CD4-positive, alpha-beta memory T cell (primary cell): ENCODE results near the gene CTNND1. TPM values are rescaled to one million over a fixed set of nuclear protein-coding genes. Genes with fewer than 3 reads are reported as not detected.
A peak's percentile ranks its signal among the peaks of the same experiment; 100 is the strongest.

Experiments used
- CTCF ChIA-PET: fragments of 350-600 bp; sonication (Branson Sonifier 250); formaldehyde crosslinking; loops from one replicate; lab custom pipeline; 2021; ENCODE audit warnings: inconsistent platforms; ENCODE audit not compliant: partially characterized antibody; lab: Charles Lee
- POLR2A ChIA-PET: fragments of 350-600 bp; sonication (Branson Sonifier 250); formaldehyde crosslinking; loops from one replicate; lab custom pipeline; 2021; ENCODE audit not compliant: partially characterized antibody; lab: Charles Lee
- DNase-seq, 5 donors: peaks; one replicate each; pipeline versions ENCODE4 v3.0.0 to v3.0.0-alpha.2; 2020 to 2022; ENCODE audit warnings: mixed read lengths in 1 of 5
- H3K27ac ChIP-seq: one replicate; pipeline ENCODE4 v1.7.0; 2013; ENCODE audit warnings: low read depth, low read length
- H3K27me3 ChIP-seq: 2 replicates; pipeline ENCODE4 v1.7.0; 2013; ENCODE audit warnings: mild to moderate bottlenecking, low read length, moderate library complexity; ENCODE audit not compliant: insufficient read depth
- H3K36me3 ChIP-seq: 2 replicates; pipeline ENCODE4 v1.7.0; 2013; ENCODE audit warnings: mild to moderate bottlenecking, low read length, moderate library complexity; ENCODE audit not compliant: insufficient read depth
- H3K4me1 ChIP-seq: 2 replicates; pipeline ENCODE4 v1.7.0; 2013; ENCODE audit warnings: mild to moderate bottlenecking, low read length, moderate library complexity; ENCODE audit not compliant: insufficient read depth
- H3K4me3 ChIP-seq, 2 donors: one replicate each; pipeline ENCODE4 v1.7.0; 2013; ENCODE audit warnings: low read length in 2 of 2, mild to moderate bottlenecking in 1 of 2
- H3K9me3 ChIP-seq, 2 donors: one replicate each; pipeline ENCODE4 v1.7.0; 2013; ENCODE audit warnings: low read length in 2 of 2, control low read depth in 1 of 2; ENCODE audit not compliant: control insufficient read depth in 1 of 2
- H3K27ac Mint-ChIP-seq, 7 donors: one replicate each; pipeline ENCODE4 v1.8.0; 2020 to 2021; ENCODE audit warnings: mixed read lengths in 7 of 7, mild to moderate bottlenecking in 6 of 7, inconsistent platforms in 3 of 7, moderate library complexity in 3 of 7
- H3K27me3 Mint-ChIP-seq, 2 donors: one replicate each; pipeline ENCODE4 v1.8.0; 2020 to 2021; ENCODE audit warnings: mixed read lengths in 2 of 2
- H3K36me3 Mint-ChIP-seq, 2 donors: one replicate each; pipeline ENCODE4 v1.8.0; 2020 to 2021; ENCODE audit warnings: mixed read lengths in 2 of 2, inconsistent platforms in 1 of 2, mild to moderate bottlenecking in 1 of 2
- H3K4me1 Mint-ChIP-seq, 4 donors: one replicate each; pipeline ENCODE4 v1.8.0; 2020 to 2021; ENCODE audit warnings: mixed read lengths in 4 of 4, mild to moderate bottlenecking in 1 of 4
- H3K4me3 Mint-ChIP-seq, 8 donors: one replicate each; pipeline ENCODE4 v1.8.0; 2020 to 2021; ENCODE audit warnings: mixed read lengths in 8 of 8, mild to moderate bottlenecking in 7 of 8, moderate library complexity in 6 of 8, inconsistent platforms in 3 of 8
- H3K9me3 Mint-ChIP-seq, 8 donors: one replicate each; pipeline ENCODE4 v1.8.0; 2020 to 2021; ENCODE audit warnings: mixed read lengths in 8 of 8, mild to moderate bottlenecking in 5 of 8, inconsistent platforms in 3 of 8, moderate library complexity in 1 of 8
- intact Hi-C: fragments of 100-400 bp; cut with micrococcal nuclease; formaldehyde crosslinking; loops from one replicate; pipeline ENCODE4 v1.15.1; 2023
- polyA plus RNA-seq, 2 donors: library from polyadenylated mRNA; unstranded; fragments of 300-500 nt; fragmentation: Illumina TruSeq; gene quantifications; one replicate each; pipeline ENCODE4 v1.2.3, GENCODE V29; 2021
- total RNA-seq, 2 experiments: library from RNA; stranded (reverse); gene quantifications; one replicate each; pipeline ENCODE4 v1.2.3, GENCODE V29; 2021

The CTNND1 gene
- total and polyA plus RNA-seq, 4 experiments from 2014 or later, result 0.91 to 11.1 (median 5.9) TPM

GRCh38 chr11:57805780-57806179, 44.2 kb downstream of the CTNND1 start:
- Histone ChIP-seq H3K4me3 (no peak overlapping the region), H3K27ac (no peak overlapping the region), H3K9me3 (no peaks in the 10 kb centered on the region), H3K27me3 (no peaks in the 10 kb centered on the region), H3K36me3 (peaks cover 12% of the 10 kb centered on the region), H3K4me1 (peaks cover 8% of the 10 kb centered on the region)
- Mint-ChIP-seq H3K4me3 (no peak overlapping the region), H3K27ac (peak overlapping the region in 1 of 7 donors; percentile 26), H3K9me3 (no peaks in the 10 kb centered on the region), H3K4me1 (peaks cover 5 to 11% (median 7%) of the 10 kb centered on the region in 4 donors), H3K36me3 (peaks cover 37 to 45% of the 10 kb centered on the region in 2 donors), H3K27me3 (no peaks in the 10 kb centered on the region)
- ChIA-PET CTCF (interaction anchor here (1.0 to 1.1 kb wide), 2 partner anchors 54 to 313 kb away, joined by 3 read pairs; partner anchors contain the start of gene BTBD18), POLR2A (no interaction called here)
- DNase-seq, result no peak
- intact Hi-C loops, result no loop called here

- Histone ChIP-seq H3K4me3 (no peak overlapping the region), H3K36me3 (peaks cover 12% of the 10 kb centered on the region), H3K9me3 (no peaks in the 10 kb centered on the region), H3K27me3 (no peaks in the 10 kb centered on the region), H3K4me1 (no peaks in the 10 kb centered on the region), H3K27ac (no peak overlapping the region)
- Mint-ChIP-seq H3K36me3 (peaks cover 40 to 50% of the 10 kb centered on the region in 2 donors), H3K27me3 (no peaks in the 10 kb centered on the region), H3K27ac (no peak overlapping the region), H3K9me3 (no peaks in the 10 kb centered on the region), H3K4me3 (no peak overlapping the region), H3K4me1 (no peaks in the 10 kb centered on the region)
- intact Hi-C loops, result no loop called here
- CTCF ChIA-PET, result interaction anchor here (0.6 kb wide), 1 partner anchor 125 kb away, joined by 5 read pairs; no protein-coding TSS in a partner anchor
- no peak for DNase-seq
- POLR2A ChIA-PET, result no interaction called here
Measured at GRCh38 chr11:57812634-57813033, 51.0 kb downstream of the CTNND1 start.

- no peak overlapping the region for H3K27ac Mint-ChIP-seq
- H3K9me3 Mint-ChIP-seq, result no peaks in the 10 kb centered on the region
- peaks cover 5% of the 10 kb centered on the region for H3K36me3 ChIP-seq
- H3K4me3 ChIP-seq, result no peak overlapping the region
- no peak overlapping the region for H3K27ac ChIP-seq
- H3K9me3 ChIP-seq, result no peaks in the 10 kb centered on the region
- H3K27me3 Mint-ChIP-seq, result no peaks in the 10 kb centered on the region
- no peaks in the 10 kb centered on the region for H3K27me3 ChIP-seq
- no peak overlapping the region for H3K4me3 Mint-ChIP-seq
- CTCF ChIA-PET, result interaction anchor here (1.5 kb wide), 1 partner anchor 20 kb away, joined by 3 read pairs; no protein-coding TSS in a partner anchor
- POLR2A ChIA-PET, result no interaction called here
- intact Hi-C loops, result no loop called here
- no peak for DNase-seq
- no peaks in the 10 kb centered on the region for H3K4me1 ChIP-seq
- no peaks in the 10 kb centered on the region for H3K4me1 Mint-ChIP-seq
- peaks cover 36 to 38% of the 10 kb centered on the region in 2 donors for H3K36me3 Mint-ChIP-seq
Measured at GRCh38 chr11:57815476-57815875, 53.9 kb downstream of the CTNND1 start.

- Histone ChIP-seq H3K36me3 (peaks cover 5% of the 10 kb centered on the region), H3K4me1 (no peaks in the 10 kb centered on the region), H3K9me3 (no peaks in the 10 kb centered on the region), H3K4me3 (no peak overlapping the region), H3K27ac (no peak overlapping the region), H3K27me3 (no peaks in the 10 kb centered on the region)
- intact Hi-C loops, result no loop called here
- Mint-ChIP-seq H3K9me3 (no peaks in the 10 kb centered on the region), H3K4me3 (no peak overlapping the region), H3K36me3 (peaks cover 36 to 38% of the 10 kb centered on the region in 2 donors), H3K4me1 (no peaks in the 10 kb centered on the region), H3K27me3 (no peaks in the 10 kb centered on the region), H3K27ac (no peak overlapping the region)
- POLR2A ChIA-PET, result no interaction called here
- CTCF ChIA-PET, result interaction anchor here (1.5 kb wide), 1 partner anchor 20 kb away, joined by 3 read pairs; no protein-coding TSS in a partner anchor
- no peak for DNase-seq
Measured at GRCh38 chr11:57815877-57816276, 54.3 kb downstream of the CTNND1 start.

- no peak overlapping the region for H3K27ac Mint-ChIP-seq
Measured at GRCh38 chr11:57818812-57819211, 57.2 kb downstream of the CTNND1 start.

GRCh38 chr11:57819252-57819979, 57.8 kb downstream of the CTNND1 start:
- Histone ChIP-seq H3K27me3 (no peaks in the 10 kb centered on the region), H3K4me3 (no peak overlapping the region), H3K27ac (no peak overlapping the region), H3K36me3 (peaks cover 5% of the 10 kb centered on the region), H3K4me1 (no peaks in the 10 kb centered on the region), H3K9me3 (no peaks in the 10 kb centered on the region)
- Mint-ChIP-seq H3K4me3 (no peak overlapping the region), H3K4me1 (no peaks in the 10 kb centered on the region), H3K27me3 (peaks cover 0 to 3% of the 10 kb centered on the region in 2 donors), H3K27ac (no peak overlapping the region), H3K9me3 (no peaks in the 10 kb centered on the region), H3K36me3 (peaks cover 24 to 25% of the 10 kb centered on the region in 2 donors)
- intact Hi-C loops, result no loop called here
- POLR2A ChIA-PET, result no interaction called here
- CTCF ChIA-PET, result interaction anchor here (1.0 kb wide), 1 partner anchor 246 kb away, joined by 3 read pairs; no protein-coding TSS in a partner anchor
- no peak for DNase-seq

More at GRCh38 chr11:57818812-57819211, 57.2 kb downstream of the CTNND1 start:
- Histone ChIP-seq H3K36me3 (peaks cover 5% of the 10 kb centered on the region), H3K9me3 (no peaks in the 10 kb centered on the region), H3K4me1 (no peaks in the 10 kb centered on the region), H3K4me3 (no peak overlapping the region), H3K27me3 (no peaks in the 10 kb centered on the region), H3K27ac (no peak overlapping the region)
- intact Hi-C loops, result no loop called here
- no peaks in the 10 kb centered on the region for H3K4me1 Mint-ChIP-seq
- POLR2A ChIA-PET, result no interaction called here
- peaks cover 0 to 2% of the 10 kb centered on the region in 2 donors for H3K27me3 Mint-ChIP-seq
- CTCF ChIA-PET, result interaction anchor here (1.0 kb wide), 1 partner anchor 245 kb away, joined by 3 read pairs; no protein-coding TSS in a partner anchor
- DNase-seq, result no peak
- peaks cover 28% of the 10 kb centered on the region in 2 donors for H3K36me3 Mint-ChIP-seq
- no peak overlapping the region for H3K4me3 Mint-ChIP-seq
- H3K9me3 Mint-ChIP-seq, result no peaks in the 10 kb centered on the region

- Histone ChIP-seq H3K27me3 (no peaks in the 10 kb centered on the region), H3K9me3 (no peaks in the 10 kb centered on the region), H3K4me1 (no peaks in the 10 kb centered on the region), H3K27ac (no peak overlapping the region), H3K36me3 (no peaks in the 10 kb centered on the region), H3K4me3 (no peak overlapping the region)
- Mint-ChIP-seq H3K27me3 (peaks cover 0 to 6% of the 10 kb centered on the region in 2 donors), H3K4me1 (no peaks in the 10 kb centered on the region), H3K27ac (peak overlapping the region in 2 of 7 donors; percentile 12 to 68), H3K9me3 (no peaks in the 10 kb centered on the region), H3K4me3 (no peak overlapping the region), H3K36me3 (no peaks in the 10 kb centered on the region)
- POLR2A ChIA-PET, result no interaction called here
- no peak for DNase-seq
- CTCF ChIA-PET, result no interaction called here
- intact Hi-C loops, result no loop called here
Measured at GRCh38 chr11:57823859-57824258, 62.3 kb downstream of the CTNND1 start.
